Measurements from ENCODE around the gene SCAMP2.

The SCAMP2 gene

DNA sequence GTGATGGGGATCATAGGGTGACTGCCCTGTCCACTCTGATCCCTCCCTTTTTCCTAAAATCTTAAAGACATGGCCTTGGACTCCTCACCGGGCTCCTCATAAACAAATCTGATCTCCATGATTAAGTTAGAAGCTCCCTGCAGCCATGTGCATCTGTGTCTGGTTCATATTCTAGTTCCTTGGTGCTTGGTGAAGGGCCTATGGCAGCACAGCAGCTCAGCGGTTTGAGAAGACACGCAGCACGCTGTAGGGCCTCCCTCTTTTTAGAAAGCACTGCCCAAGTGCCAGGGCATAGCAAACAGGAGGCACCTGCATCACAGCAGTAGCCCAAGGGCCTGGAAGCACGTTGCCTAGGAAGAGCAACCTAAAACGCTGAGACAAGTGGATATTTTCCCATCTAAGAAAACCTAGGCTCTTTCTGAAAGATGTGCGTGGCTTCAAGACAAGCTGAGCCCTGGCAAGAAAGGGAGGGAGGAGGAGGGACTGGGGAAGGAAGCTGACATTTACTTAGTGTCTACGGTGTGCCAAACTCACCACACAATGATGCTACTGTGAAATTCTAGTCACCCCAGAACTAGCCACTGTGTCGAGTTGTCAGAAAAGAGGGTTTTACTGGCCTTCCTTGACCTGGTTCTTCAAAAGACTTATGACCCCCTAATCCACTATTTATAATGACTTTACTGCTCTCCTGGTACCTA is 15.3 kb downstream of the SCAMP2 start:
- no peak for DNase-seq

DNA sequence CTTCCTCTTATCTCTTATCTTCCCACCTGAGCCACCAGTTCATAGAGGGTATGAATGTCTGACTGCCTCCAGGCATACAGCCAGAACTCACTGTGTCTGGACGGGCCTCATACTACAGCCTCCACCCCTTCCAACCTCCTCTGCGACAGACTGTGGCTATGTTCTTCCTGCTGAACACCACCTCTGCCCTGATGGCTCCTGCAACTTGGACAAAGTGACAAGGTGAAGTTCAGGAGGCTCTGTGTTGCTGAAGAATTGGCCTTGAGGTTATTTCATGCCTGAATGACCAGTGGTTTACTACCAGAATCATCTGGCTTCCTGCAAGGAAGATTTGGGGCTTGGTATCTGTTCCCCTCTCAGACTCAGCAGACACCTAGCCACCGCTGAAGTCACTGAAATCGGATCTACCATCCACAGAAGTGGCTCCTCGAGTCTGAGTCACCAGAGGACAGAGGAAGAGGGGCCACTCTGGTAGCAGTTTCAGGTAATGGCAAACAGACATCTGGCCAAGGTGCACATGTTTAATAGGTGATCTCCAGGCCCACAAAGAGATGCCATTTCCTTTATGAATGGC is 16.0 kb downstream of the SCAMP2 start:
- no peak for DNase-seq

- DNase-seq, result no peak
Observed at GRCh38 chr15:74856537-74856936, 16.6 kb downstream of the SCAMP2 start.

DNA sequence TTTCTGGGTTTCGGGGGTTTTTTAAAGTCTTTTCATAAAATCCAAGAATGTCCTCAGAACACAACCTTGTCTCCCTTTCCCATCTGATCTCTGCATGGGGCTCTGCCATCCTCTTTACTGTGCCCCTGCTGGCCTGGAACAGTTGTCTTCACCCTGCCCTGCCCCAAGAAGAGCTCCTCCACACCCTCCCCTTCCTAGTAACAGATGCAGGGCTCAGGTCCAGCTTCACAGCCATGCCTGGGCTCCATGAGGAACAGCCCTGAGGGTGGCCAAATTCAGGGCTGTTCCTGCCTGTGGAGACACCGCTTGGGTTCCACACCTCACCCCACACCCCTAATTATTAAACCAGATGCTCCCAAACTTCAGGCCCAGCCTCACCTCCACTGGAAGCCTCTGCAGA is 17.3 kb downstream of the SCAMP2 start:
- DNase-seq, result no peak

DNA sequence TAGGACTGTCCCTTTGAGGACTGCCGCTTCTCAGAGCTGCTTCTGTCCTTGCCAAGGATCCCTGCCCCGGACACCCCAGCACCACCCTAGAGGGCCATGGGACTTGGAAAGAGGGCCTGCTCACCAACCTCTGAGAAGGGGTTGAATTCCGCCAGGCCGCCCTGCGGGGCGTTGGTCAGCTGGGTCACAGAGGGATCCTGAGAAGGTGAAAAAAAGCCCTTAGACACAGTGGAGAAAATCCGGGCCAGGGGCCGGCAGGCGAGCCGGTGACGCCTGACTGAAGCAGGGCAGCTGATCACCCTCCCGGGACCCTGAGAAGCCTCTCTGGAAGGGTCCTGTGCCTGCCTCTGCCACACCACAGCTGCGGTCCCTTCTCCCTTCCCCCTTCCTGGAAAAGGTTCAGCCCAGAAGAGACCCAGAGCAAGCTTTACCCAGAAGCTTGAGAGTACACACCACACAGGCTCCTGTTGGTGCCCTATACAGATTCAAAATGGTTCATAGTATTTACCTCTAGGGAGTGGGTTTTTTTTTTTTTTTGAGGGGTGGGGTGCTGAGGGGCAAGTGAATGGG is 18.6 kb downstream of the SCAMP2 start:
- DNase-seq, result no peak

- no peak for DNase-seq
Observed at GRCh38 chr15:74851960-74852359, 21.2 kb downstream of the SCAMP2 start.

DNA sequence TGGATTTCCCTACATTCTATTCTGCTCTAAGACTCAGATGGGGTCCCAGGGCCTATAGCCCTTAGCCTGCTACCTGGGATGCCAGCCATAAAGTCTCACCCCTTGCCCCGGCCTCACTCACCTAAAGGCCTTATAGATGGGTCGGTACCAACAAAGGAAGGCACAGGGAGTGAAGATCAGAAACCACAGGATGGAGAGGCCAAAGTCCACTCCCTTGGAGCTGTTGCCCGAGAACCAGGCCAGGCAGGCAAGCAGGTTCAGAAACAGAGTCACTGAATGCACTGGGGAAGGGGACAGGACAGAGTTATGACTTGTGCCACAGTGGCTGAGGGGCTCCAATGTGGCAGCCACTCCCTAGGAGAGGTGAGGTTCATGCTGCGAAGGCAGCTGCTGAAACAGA is 22.8 kb downstream of the SCAMP2 start:
- no peak for DNase-seq

GRCh38 chr15:74847432-74847831 is 25.7 kb downstream of the SCAMP2 start:
- no peak for DNase-seq

GRCh38 chr15:74845581-74845980 is 27.6 kb downstream of the SCAMP2 start:
- no peak for DNase-seq

DNA sequence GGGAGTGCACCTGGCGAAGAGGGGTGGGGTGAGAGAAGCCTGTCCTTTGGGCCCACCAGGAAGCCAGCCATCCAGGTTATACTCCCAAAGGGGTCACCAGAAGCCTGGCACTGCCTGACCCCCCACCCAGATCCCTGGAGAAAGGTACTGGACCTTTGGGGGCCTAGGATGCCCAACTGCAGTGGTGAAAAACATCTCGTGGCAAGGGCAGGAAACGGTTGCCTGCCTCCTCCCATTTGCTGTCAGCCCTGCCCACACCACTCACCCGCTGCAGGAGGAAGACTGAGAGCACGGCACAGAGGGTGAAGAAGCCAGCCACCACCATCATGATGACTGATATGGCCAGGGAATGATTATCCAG is 28.0 kb downstream of the SCAMP2 start:
- DNase-seq, result no peak

DNA sequence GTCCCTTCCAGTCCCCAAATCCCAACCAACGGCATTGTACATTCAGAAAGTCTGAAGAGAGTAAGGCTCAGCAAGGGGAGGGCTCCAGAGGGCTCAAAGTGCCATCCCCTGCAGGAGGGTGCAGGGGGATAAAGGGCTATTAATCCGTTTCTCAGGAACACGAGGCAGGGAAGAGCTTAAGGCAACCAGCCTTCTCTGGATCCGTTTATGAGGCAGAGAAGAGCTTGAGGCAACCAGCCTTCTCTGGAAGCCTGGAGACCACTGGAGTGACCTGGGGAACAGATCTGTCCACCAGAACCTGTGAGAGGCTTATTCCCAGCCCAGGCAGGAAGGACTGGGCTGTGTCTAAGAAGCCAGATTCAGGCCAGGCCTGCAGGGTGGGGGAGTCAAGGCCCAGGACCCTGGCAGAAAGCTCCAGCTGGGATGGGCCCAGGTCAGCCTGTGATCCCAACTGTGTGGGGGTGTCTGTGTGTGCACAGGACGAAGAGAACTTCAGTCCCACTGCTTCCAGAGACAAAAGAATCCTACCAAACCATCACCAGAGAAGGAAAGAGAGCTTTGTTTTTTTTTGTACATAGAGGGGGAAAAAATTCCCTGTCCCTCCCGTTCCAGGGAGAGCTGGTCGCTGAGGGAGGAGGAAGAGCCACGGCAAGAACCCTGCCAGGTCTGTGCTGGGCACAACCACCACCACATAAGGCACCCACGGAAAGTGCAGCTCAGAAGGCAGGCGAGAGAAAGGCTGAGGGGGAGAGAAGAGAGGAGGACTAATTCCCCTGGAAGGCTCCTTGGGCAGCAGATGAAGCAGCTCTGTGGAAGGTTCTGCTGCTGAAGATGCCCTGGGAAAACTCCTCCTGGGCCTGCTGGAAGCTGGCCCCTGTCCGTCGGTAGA is 28.6 kb downstream of the SCAMP2 start:
- DNase-seq, result no peak

GRCh38 chr15:74843891-74844299 is 29.3 kb downstream of the SCAMP2 start:
- DNase-seq, result no peak

DNA sequence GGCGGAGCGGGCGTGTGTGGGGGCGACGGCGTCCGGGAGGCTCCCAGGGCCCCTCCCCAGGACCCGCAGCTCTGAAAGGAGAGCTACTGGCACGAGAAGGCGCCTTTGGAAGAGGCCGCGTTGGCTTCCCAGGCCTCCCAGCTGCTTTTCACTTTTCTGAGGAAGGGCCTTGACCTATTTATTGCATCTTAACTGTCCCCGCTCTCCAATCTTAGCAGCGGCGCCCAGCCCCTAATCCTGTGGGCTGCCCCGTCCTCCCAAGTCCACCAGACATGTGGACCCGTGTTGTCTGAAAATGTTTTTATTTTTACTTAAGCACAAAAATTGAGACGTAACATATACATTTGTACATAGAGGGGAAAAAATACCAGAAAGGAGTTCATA is 29.7 kb downstream of the SCAMP2 start:
- no peak for DNase-seq

DNA sequence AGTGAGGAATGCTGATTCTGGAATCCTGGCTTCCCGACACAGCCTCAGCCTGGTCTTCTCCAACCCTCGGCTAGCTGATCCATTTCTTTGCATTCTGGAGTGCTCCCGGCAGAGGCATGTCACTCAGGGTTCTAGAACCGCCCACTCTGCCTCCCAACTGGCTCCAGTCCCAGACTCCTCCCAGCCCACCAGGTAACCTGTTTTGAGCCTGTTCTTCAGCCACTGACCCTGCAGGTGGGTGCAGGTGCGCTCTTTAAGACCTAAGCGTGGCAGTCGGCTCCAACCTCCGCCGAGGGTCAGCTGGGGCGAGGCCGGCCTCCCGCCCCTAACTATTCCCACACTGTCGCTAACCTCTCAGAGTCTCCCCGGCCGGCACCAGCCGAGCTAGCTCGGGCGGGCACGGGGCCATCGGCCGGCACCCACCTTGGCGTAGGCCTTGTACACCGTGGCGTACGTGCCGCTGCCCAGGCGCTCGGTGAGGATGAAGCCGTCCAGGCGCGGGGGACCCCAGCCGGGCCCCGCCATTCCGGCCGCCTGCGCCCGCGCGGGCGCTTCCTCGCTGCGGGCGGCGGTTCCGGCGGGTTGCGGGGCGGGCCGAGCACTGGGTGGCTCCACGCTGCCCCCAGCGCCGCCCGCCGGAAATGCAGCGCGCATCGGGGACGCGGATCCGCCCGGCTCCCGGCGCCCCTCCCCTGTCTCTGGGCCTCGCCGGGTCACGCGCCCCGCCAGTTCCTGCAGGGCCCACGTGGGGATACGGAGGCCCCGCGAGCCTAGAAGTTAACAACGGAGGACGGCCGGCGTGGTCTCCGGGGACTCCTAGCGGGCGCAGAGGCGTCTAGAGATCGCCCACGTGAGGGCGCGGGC is 30.4 kb downstream of the SCAMP2 start, which contains the start of gene ULK3:
Gene ULK3 (minus strand): TSS at position 576 of the 864 bp plus-strand sequence. CDS start 51 bp downstream, at position 525.
- peak; percentile 72 for DNase-seq

GRCh38 chr15:74841891-74842373 is 31.2 kb downstream of the SCAMP2 start:
- no peak for DNase-seq

DNA sequence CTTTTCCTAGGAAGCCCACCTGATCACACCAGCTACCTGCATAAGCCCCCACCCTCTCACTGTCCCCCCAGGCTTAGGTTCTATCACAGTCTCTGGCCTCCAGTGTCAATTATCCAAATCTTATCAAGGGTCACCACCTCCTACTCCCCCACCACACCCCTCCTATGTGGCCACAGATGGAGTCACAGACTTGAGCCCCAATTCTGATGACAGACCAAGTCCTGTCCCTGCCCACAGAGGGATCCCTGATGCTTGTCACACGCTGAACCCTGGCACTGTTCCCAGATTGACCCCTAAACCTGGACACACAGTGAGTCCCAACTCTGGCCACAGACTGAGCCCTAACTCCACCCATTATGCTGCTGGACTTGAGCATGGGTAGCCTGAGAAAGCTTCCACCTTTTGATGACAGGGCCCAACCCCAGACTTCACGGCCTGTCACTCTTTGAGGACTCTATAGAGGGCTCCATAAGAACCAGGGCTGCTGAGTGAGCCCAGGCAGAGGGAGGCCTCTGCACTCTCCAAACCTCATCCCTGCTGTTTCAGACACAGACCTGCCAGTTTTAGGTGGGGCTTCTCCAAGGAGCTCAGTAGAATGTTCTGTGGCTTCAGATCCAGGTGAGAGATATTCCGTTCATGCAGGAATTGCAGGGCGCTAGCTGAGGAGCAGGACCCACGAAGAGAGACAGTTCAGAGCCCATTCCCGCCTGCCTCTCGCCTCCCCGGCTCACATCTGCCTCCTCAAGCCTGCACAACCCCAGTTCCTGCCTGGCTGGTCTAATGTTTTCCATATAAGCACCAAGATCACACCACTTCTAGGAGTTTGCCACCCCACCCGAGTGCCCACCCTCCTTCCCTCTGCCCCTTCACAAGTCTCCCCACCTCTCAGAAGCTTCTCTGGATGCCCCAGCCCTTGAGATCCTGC is 32.1 kb downstream of the SCAMP2 start:
- no peak for DNase-seq

DNA sequence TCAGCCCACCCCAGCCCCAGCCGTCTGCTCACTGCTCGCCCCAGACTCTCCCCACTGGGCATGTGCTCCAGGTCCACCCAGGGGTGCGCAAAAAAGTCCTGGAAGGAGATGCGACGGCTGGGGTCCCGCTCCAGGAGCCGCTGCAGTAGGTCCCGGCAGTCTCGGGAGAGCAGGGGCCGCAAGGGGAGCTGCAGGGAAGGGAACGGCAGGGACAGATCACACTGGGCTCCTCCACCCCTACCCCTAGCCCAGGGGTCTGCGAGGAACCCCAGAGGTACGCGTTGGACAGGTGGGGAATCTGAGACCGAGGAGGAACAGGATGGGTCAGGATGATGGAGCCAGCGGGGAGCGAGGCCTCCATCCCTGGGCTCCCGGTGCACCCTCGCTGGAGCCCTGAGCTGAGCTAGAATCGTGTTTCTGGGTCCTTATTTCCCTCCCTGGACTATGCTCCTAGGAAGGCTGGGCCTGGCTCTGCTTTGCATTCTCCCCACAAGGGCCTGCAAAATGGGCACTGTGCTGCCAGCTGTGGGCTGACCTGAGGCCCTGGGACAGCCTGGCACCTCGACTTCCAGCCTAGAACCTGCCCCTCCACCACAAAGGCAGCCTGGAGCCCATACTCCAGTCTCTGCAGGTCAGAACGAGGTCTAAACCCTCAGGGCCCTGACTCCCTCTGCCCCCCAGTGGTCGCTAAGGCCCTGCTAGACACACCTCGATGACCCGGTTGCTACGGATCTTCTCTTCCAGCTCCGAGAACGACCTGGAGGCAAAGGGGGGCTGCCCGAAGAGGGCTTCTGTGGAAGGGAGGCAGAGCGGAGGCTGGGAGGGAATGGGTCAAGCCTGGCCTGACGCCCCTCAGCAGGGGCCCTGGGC is 33.4 kb downstream of the SCAMP2 start:
- DNase-seq, result no peak

DNA sequence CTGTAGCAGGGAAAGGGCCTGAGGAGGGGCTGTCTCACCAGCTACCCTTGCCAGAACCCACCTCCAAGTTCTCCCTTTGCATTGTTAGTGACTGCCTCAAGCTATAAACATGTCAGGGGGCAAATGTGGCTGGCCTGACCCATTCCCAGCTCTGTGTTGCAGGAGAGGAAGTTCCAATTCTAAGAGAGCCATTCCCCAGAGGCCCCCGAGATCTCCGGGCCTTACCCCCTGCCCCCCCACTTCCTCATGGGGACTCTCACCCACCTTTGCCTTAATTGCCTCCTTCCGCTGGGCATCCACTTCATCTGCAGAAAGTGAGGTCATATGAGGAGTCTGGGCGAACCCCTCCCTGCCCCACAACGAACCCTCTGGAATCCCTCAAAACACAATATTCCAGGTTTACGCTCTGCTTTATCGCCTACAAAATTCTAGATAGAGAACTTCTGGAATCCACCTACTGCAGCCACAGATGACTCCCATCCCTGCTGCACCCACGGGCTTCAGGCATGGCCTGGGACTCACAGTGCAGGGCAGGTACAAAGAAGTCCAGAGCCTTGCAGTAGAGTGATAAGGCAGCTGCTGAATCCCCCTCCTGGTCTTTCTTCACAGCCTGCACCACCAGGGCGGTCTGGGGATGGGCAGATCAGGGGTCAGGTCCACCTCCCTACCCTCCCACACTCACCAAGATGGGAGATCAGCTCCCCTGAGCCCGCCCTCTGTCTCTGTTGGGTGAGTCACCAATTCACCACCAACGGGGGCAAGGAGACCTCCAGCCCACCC is 34.2 kb downstream of the SCAMP2 start:
- no peak for DNase-seq

DNA sequence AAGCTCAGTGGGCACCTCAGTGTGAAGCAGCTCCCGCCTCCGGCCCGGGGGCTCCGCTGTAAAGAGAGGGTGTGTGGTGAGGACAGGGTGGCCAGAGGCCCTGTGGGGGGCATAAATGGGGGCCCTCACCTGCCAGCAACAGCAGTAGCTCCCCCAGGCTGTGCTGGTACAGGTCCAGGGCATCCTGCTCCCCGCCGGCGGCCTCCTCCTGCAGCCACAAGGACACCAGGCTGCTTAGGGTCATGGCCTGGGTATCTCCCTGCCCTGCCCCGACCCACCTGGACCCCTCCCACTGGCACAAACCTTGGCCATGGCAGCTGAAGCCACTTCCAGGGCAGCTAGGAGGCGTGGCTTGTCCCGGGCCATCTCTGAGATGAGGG is 35.0 kb downstream of the SCAMP2 start:
- DNase-seq, result no peak
